Heart left ventricle (tissue), 16 donors: Measurements from ENCODE around the gene PM20D1. TPM values are rescaled to one million over a fixed set of nuclear protein-coding genes. Genes with fewer than 3 reads are reported as not detected.

Experiments used
- ATAC-seq, 4 donors: fragments of 200-7000 bp; cut with Tn5 transposase; one replicate each; pipeline ENCODE4 v1.9.1; 2020 to 2022; ENCODE audit warnings: moderate library complexity in 4 of 4, mild to moderate bottlenecking in 3 of 4, moderate number of reproducible peaks in 1 of 4
- DNase-seq, 5 donors: peaks; one replicate each; pipeline ENCODE4 v3.0.0-alpha.2; 2020
- H3K27ac ChIP-seq, 12 donors: fragments of 200-600 bp; sonication (generic) in 4 of 12; one replicate each; pipeline versions ENCODE4 v1.5.0 to v1.8.0; 2016 to 2022; ENCODE audit warnings: mild to moderate bottlenecking in 2 of 12
- H3K27me3 ChIP-seq, 9 donors: fragments of 200-600 bp; sonication (generic) in 2 of 9; one replicate each; pipeline versions ENCODE4 v1.5.1 to v1.8.0; 2016 to 2022; ENCODE audit warnings: mild to moderate bottlenecking in 3 of 9
- H3K36me3 ChIP-seq, 9 donors: fragments of 200-600 bp; sonication (generic) in 2 of 9; one replicate each; pipeline versions ENCODE4 v1.5.0 to v1.8.0; 2018 to 2022; ENCODE audit warnings: mild to moderate bottlenecking in 2 of 9
- H3K4me1 ChIP-seq, 12 donors: fragments of 200-600 bp; sonication (generic) in 4 of 12; one replicate each; pipeline versions ENCODE4 v1.5.0 to v1.8.0; 2016 to 2022; ENCODE audit warnings: mild to moderate bottlenecking in 3 of 12
- H3K4me3 ChIP-seq, 12 donors: fragments of 200-600 bp; sonication (generic) in 4 of 12; one replicate each; pipeline versions ENCODE4 v1.5.0 to v1.8.0; 2017 to 2022; ENCODE audit warnings: mild to moderate bottlenecking in 9 of 12, moderate library complexity in 4 of 12
- H3K9me3 ChIP-seq, 12 donors: fragments of 200-600 bp; sonication (generic) in 4 of 12; one replicate each; pipeline versions ENCODE4 v1.5.0 to v1.8.0; 2016 to 2022; ENCODE audit warnings: mild to moderate bottlenecking in 1 of 12
- CTCF ChIP-seq, 12 donors: fragments of 200-600 bp; sonication (generic) in 4 of 12; IDR thresholded peaks; one replicate each; pipeline versions ENCODE4 v1.5.0 to v1.8.0; 2018 to 2022; ENCODE audit warnings: antibody characterized with exemption in 12 of 12, mild to moderate bottlenecking in 5 of 12
- POLR2A ChIP-seq, 2 donors: fragments of 450-650 bp; IDR thresholded peaks; one replicate each; pipeline ENCODE4 v1.6.1; 2017; ENCODE audit warnings: antibody characterized with exemption in 2 of 2, mild to moderate bottlenecking in 2 of 2, moderate library complexity in 2 of 2
- WGBS, 4 donors: extraction: QIAGEN DNeasy Blood & Tissue Kit in 2 of 4; methylation state at CpG; one replicate each; pipeline versions ENCODE4 v1.1.5 to v1.1.7; 2013 to 2018; 5-methylcytosine and 5-hydroxymethylcytosine counted together
- intact Hi-C, 10 donors: fragments of 100-400 bp; cut with DNase I; formaldehyde crosslinking; loops; one replicate each; pipeline versions ENCODE4 v1.11.1 to v1.14.2; 2022
- polyA plus RNA-seq, 2 donors: library from polyadenylated mRNA; stranded (reverse); fragments of 200-250 nt; gene quantifications; one replicate each; pipeline ENCODE4 v1.2.3, GENCODE V29; 2013
- total RNA-seq, 9 donors: library from RNA; depleted of rRNA in 2 of 9; stranded (reverse); fragments of >200 nt in 2 of 9; fragmentation: NEBNext Ultra II Directional in 3 of 9; extraction: Animal tissue kit (Norgen Biotek cat#: 25700) in 3 of 9; gene quantifications; one replicate each; pipeline versions ENCODE4 v1.1.0 to v1.2.4, GENCODE V29; 2016 to 2023
- donor health status: ischemic (EF 13 %, LVEDD 7.1; RV severe dilation, severe dysfunction).
- donor health status: healthy with polysubstance abuse.
- donor health status: DM: no; HTN: yes; CAD: no.
- donor health status: DM: no; HTN: no; CAD: no.
- donor health status: ischemic (EF 25% LVEDD 6.9; RV normal size, moderate dysfunction).
- donor health status: ischemic (EF 25% LVEDD 5.7; RV mildly dilated, moderate dysfunction).
- donor health status: healthy.
- donor health status: DM: yes; HTN: yes; CAD: no.
- donor health status: ischemic (EF 35%, LVEDD 5.7; RV mildly dilated, moderate dysfunction).
- donor health status: nonischemic (EF 11% LVEDD 7.7; RV severe dilation, severe dysfunction).
- donor health status: DM: yes; HTN: yes; CAD: no.
- donor health status: PGD.
- donor health status: ischemic (EF 29% LVEDD 5.4; RV normal size, mild dysfunction).
- donor health status: nonischemic (EF 23%, LVEDD 6.1; RV moderate dilation, normal function).

Gene PM20D1
- total and polyA plus RNA-seq, 11 donors = 0.28 to 1.4 (median 0.71) TPM; not detected in 1

DNA sequence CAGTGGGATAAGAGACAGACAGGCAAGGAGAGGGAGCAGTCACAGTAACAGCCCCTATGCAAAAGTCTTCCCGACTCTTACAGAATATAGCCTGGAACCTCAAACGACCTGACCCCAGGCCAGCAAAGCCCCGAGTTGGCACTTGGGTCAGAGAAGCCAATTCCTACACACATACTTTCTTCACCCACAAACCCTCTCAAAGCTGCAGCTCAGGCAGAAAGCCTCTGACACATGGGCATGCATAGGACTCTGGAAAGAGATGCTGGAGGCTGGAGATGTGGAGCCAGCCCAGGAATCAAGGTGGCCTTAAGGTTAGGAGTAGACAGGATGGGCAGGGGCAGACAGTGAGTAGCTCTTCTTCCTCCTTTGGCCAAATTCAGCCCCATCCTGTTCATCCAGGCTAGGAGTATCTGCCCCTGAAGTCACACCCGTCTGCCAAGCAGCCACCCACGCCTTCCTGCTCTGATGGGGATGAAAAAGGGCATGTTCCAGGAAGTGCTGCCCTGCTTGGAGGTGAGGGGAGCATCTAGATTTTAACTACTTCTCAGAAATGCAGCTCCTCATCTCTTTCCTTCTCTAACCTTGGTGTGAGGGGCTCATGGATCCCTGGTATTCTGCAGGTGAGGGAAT lies 44.7 kb downstream of the PM20D1 start:
- Histone ChIP-seq H3K9me3 (no peaks in the 10 kb centered on the region), H3K27me3 (no peaks in the 10 kb centered on the region), H3K4me1 (peaks cover 0 to 92% (median 53%) of the 10 kb centered on the region in 12 donors), H3K36me3 (peaks cover 0 to 47% (median 15%) of the 10 kb centered on the region in 9 donors), H3K4me3 (peak overlapping the region in 8 of 12 donors; percentile 3 to 94 (median 19)), H3K27ac (peak overlapping the region in 2 of 12 donors; percentile 29 to 44)
- intact Hi-C loops = loop anchor here in 2 of 10 donors (5.0 kb wide), 2 partner anchors 53 to 172 kb away; partner anchors contain the start of gene NUCKS1 (in 1 of the 2)
- 39 to 49% (median 43%) methylated on average over 5 of the region's 5 CpGs for WGBS, 4 donors
- TF ChIP-seq POLR2A (IDR thresholded peaks at IDR 0.05) = no peak
- TF ChIP-seq CTCF (IDR thresholded peaks at IDR 0.05) = no peak
- ATAC-seq (no peak), DNase-seq (no peak)

DNA sequence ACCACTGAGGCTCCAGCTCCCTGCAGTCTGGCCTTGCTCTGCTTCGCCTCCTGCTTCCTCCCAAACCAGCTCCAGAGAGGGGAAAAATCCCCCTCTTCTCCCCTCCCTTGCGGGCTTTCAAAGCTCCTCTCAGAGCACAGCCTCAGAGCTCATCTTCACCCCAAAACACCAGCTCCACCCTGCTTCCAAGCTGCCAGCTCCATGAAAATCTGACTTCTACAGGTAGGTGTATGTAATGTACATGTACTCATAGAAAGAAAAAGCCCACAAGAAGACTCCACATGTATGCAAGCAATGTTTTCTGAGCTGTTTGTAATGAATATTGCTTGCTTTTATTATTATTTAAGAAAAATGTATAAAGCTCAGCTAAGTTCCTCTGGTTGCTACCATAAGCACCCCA lies 45.3 kb downstream of the PM20D1 start:
- ATAC-seq (no peak), DNase-seq (no peak)
- no peaks in the 10 kb centered on the region for H3K27me3 ChIP-seq
- 67 to 84% (median 73%) methylated on average over 2 of the region's 2 CpGs for WGBS, 4 donors
- H3K36me3 ChIP-seq = peaks cover 0 to 44% (median 21%) of the 10 kb centered on the region in 9 donors
- no peaks in the 10 kb centered on the region for H3K9me3 ChIP-seq
- peak overlapping the region in 4 of 12 donors; percentile 8 to 44 (median 22) for H3K27ac ChIP-seq
- intact Hi-C loops = loop anchor here in 2 of 10 donors (5.0 kb wide), 2 partner anchors 52 to 173 kb away; partner anchors contain the start of gene NUCKS1 (in 1 of the 2)
- H3K4me1 ChIP-seq = peaks cover 0 to 94% (median 55%) of the 10 kb centered on the region in 12 donors
- peak overlapping the region in 6 of 12 donors; percentile 10 to 94 (median 29) for H3K4me3 ChIP-seq
- TF ChIP-seq POLR2A (IDR thresholded peaks at IDR 0.05) = no peak
- no peak for TF ChIP-seq CTCF (IDR thresholded peaks at IDR 0.05)

DNA sequence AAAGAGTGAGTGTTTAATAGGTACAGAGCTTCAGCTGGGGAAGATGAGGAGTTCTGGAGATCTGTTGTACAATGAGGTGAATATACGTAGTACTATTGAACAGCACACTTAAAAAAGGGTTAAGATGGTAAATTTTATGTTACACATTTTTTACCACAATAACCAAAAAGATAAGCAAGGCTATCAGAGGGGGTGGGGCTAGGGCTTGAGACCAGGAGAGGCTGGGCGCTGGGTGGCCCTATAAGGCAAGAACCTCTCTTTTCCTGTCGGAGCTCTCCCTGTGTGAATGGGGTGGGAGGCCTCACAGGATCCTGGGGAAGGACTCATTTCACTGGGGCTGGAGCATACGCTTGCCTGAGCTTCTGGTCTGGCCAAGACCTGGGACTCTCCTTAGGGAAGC lies 45.9 kb downstream of the PM20D1 start:
- no peaks in the 10 kb centered on the region for H3K27me3 ChIP-seq
- WGBS, 4 donors = 49 to 63% (median 51%) methylated on average over 3 to 4 of the region's 4 CpGs
- peaks cover 0 to 91% (median 52%) of the 10 kb centered on the region in 12 donors for H3K4me1 ChIP-seq
- ATAC-seq (no peak), DNase-seq (no peak)
- H3K4me3 ChIP-seq = peak overlapping the region in 4 of 12 donors; percentile 10 to 69 (median 29)
- peak overlapping the region in 4 of 12 donors; percentile 8 to 44 (median 22) for H3K27ac ChIP-seq
- intact Hi-C loops = no loop called here
- H3K9me3 ChIP-seq = no peaks in the 10 kb centered on the region
- no peak for TF ChIP-seq POLR2A (IDR thresholded peaks at IDR 0.05)
- no peak for TF ChIP-seq CTCF (IDR thresholded peaks at IDR 0.05)
- peaks cover 2 to 47% (median 24%) of the 10 kb centered on the region in 9 donors for H3K36me3 ChIP-seq

DNA sequence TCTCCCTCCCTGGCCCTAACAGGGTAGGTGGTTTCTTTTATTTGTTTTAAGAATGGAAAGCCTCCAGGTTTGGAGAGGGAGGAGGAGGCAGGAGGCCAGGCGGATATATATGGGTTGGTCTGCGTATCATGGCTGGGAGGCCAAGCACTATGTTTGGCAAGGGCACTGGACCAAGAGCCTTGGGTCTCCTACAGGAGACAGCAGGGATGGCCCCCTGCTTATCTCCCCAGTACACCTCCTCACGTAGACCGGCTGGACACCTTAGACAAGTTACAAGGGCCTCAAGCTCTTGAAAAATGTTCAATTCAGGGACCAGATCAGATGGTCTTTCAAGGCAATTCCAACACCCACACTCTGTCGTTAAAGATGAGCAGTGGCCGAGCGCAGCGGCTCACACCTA lies 47.9 kb downstream of the PM20D1 start:
- H3K9me3 ChIP-seq = no peaks in the 10 kb centered on the region
- peak overlapping the region in 1 of 12 donors; percentile 11 for H3K4me3 ChIP-seq
- H3K27ac ChIP-seq = peak overlapping the region in 9 of 12 donors; percentile 3 to 67 (median 54)
- ATAC-seq = peak in 3 of 4 donors; percentile 37 to 69 (median 57)
- WGBS, 4 donors = 71 to 79% (median 73%) methylated on average over 6 to 8 of the region's 8 CpGs
- H3K36me3 ChIP-seq = peaks cover 2 to 61% (median 39%) of the 10 kb centered on the region in 9 donors
- peak in 1 of 5 donors; percentile 46 for DNase-seq
- peaks cover 0 to 88% (median 47%) of the 10 kb centered on the region in 12 donors for H3K4me1 ChIP-seq
- intact Hi-C loops = no loop called here
- no peaks in the 10 kb centered on the region for H3K27me3 ChIP-seq
- TF ChIP-seq CTCF (IDR thresholded peaks at IDR 0.05) (no peak), POLR2A (IDR thresholded peaks at IDR 0.05) (no peak)
